NB4 (cell line): Measurements from ENCODE around the gene INVS.
"Not testable (repeated sequence)": the region's sequence is repeated elsewhere in the genome, so short reads cannot be mapped to it uniquely, and the experiment has no call there.

ENCODE experiments used
- DNase-seq: peaks from one replicate; pipeline ENCODE4 v3.0.0; 2010; ENCODE audit warnings: low read depth
- H3K4me3 ChIP-seq: one replicate; pipeline ENCODE4 v1.5.1; 2011; ENCODE audit warnings: mild to moderate bottlenecking, low read depth, low read length, moderate library complexity
- MYC ChIP-seq: IDR thresholded peaks from 2 replicates; pipeline ENCODE4 v1.6.1; 2011; ENCODE audit warnings: low read depth, low read length
- POLR2A ChIP-seq: IDR thresholded peaks from 2 replicates; pipeline ENCODE4 v1.6.1; 2011; ENCODE audit warnings: mild to moderate bottlenecking; ENCODE audit not compliant: insufficient read length; ENCODE audit errors: extremely low read depth
- TF ChIP-seq, protein P1 (sequence below): IDR thresholded peaks from one replicate; pipeline ENCODE4 v1.5.1; 2012; ENCODE audit warnings: low read depth, low read length
- TF ChIP-seq, protein P2 (sequence below): IDR thresholded peaks from 2 replicates; pipeline ENCODE4 v1.6.1; 2011; ENCODE audit warnings: low read depth, low read length

Gene INVS

DNA sequence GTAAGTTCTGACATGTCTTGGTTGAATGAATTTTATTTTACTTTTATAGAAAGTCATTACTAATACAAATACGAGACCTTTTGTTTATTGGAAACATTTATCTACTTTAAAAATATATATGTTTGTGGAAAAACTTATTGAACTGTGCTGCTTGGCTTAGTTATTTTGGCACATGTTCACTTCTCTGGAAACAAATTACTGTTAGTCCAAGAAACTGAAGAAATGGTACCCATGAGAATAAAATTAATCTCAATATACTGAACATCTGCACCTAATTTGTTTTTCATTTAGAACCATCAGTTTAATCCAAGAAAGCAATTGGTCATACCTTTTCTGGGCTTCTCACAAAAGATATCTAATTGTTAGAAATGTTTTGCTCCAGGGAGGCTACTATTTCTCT lies 32.2 kb downstream of the INVS start:
- TF ChIP-seq POLR2A (no peak), MYC (no peak)
- TF ChIP-seq, protein P1, sequence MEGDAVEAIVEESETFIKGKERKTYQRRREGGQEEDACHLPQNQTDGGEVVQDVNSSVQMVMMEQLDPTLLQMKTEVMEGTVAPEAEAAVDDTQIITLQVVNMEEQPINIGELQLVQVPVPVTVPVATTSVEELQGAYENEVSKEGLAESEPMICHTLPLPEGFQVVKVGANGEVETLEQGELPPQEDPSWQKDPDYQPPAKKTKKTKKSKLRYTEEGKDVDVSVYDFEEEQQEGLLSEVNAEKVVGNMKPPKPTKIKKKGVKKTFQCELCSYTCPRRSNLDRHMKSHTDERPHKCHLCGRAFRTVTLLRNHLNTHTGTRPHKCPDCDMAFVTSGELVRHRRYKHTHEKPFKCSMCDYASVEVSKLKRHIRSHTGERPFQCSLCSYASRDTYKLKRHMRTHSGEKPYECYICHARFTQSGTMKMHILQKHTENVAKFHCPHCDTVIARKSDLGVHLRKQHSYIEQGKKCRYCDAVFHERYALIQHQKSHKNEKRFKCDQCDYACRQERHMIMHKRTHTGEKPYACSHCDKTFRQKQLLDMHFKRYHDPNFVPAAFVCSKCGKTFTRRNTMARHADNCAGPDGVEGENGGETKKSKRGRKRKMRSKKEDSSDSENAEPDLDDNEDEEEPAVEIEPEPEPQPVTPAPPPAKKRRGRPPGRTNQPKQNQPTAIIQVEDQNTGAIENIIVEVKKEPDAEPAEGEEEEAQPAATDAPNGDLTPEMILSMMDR: no peak
- TF ChIP-seq, protein P2, sequence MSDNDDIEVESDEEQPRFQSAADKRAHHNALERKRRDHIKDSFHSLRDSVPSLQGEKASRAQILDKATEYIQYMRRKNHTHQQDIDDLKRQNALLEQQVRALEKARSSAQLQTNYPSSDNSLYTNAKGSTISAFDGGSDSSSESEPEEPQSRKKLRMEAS: no peak
- H3K4me3 ChIP-seq: no peak overlapping the region
- DNase-seq: no peak

DNA sequence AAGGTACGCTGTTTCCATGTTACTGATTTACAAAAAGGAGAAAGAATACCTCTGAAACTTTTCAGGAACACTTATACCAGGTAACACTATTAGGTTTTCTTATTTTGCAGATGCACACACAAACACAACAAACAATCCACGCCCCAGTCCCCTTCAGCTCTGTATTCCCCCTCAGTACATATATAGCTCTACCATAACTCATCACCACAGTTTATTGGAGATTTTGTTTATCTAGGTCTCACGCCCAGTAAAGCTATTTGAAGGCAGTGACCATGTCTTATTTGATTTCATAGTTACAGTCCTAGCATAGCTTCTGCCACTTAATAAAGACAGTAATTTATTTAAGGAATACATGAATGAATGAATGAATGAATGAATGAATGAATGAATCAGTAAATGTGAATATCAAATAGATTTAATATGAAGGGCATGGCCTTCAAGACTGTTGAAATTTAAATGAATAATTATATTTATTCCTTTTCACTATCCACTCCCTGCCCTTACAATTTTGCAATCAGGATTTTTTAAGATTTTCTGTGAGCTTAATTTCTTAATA lies 32.9 kb downstream of the INVS start:
- no peak for DNase-seq

DNA sequence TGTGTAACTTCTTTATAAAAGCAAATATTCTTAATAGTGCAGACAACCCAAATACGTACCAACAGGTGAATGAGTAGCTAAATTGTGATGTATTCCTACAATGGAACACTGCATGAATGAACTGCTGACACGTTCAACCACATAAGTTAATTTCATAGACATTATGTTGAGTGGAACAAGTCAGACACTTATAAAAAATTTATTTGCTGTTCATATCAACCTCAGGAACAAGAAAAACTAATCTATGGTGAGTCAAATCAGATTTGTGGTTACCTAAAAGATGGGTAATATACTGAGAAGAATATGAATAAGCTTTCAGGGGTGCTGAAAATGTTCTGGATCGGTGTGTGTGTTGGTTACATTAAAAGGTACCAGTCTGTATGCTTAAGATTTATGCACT lies 35.7 kb downstream of the INVS start:
- TF ChIP-seq POLR2A: no peak
- no peak for TF ChIP-seq MYC
- TF ChIP-seq, protein P2: no peak
- TF ChIP-seq, protein P1: no peak
- H3K4me3 ChIP-seq: no peak overlapping the region
- DNase-seq: no peak

More for the DNA sequence above, 32.9 kb downstream of the INVS start:
- H3K4me3 ChIP-seq: no peak overlapping the region
- TF ChIP-seq, protein P2: no peak
- TF ChIP-seq POLR2A (no peak), MYC (no peak)
- TF ChIP-seq, protein P1: no peak

DNA sequence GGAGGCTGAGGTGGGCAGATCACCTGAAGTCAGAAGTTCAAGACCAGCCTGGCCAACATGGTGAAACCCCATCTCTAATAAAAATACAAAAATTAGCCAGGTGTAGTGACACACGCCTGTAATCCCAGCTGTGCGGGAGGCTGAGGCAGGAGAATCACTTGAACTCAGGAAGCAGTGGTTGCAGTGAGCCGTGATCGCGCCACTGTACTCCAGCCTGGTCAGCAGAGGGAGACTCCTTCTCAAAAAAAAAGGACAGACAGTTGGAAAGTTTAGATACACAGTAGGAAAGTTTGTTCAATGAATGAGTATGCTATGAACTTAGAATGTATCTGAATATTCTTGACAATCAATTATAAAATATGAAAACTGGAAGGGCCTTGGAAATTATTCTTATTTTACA lies 37.8 kb downstream of the INVS start:
- DNase-seq, H3K4me3 ChIP-seq: not testable (repeated sequence)

DNA sequence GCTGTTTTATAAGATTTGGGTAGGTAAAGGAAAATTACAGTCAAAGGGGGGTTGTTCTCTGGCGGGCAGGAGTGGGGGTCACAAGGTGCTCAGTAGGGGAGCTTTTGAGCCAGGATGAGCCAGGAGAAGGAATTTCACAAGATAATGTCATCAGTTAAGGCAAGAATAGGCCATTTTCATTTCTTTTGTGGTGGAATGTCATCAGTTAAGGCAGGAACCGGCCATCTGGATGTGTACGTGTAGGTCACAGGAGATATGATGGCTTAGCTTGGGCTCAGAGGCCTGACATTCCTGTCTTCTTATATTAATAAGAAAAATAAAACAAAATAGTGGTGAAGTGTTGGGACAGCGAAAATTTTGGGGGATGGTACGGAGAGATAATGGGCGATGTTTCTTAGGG lies 41.3 kb downstream of the INVS start:
- not testable (repeated sequence) for H3K4me3 ChIP-seq, DNase-seq

DNA sequence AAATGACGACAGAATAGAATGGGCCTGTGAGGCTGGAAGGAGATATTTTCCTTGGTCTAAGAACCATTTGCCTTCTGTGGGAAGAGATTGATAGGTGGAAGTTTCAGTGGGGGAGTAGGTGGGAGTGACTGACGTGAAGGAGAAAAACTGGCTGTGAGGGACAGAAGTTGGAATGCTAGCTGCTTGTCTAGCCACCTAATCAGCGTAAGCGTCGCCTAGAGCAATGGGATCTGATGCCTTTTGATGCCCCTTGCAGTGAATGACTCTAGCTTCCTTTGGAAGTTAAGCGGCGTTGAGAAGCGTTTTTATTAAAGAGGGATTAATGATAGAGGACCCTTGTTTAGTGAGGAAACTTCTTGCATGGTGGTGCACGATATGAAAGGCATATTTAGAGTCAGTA lies 42.8 kb downstream of the INVS start:
- not testable (repeated sequence) for DNase-seq, H3K4me3 ChIP-seq

DNA sequence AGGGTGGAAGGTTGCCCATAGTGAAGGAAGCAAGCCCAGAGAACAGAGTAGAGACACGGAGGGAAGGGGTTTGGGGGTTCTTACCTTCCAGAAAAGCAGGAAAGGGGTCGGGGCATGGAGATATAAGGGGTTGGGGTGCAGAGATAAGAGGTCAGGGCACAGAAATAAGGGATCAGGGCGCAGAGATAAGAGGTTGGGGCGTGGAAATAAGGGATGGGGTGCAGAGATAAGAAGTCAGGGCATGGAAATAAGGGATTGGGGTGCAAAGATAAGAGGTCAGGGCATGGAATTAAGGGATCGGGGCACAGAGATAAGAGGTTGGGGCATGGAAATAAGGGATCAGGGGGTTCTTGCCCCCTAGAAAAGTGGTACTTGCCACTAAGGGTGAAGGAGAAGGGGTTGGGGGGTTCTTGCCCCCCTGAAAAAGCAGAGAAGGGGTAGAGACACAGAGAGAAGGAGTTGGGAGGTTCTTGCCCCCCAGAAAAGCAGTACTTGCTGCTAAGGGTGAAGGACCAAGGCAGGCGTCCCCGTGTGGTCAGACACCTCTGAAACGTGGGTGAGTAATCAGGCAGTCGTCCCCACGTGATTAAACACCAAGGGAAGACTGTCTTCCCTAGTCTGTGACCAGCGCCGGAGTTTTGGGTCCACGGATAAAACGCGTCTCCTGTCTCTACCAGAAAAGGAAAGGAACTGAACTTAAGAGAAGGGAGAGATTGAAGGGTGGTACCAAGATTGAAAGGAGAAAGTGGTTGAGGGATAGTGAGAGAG lies 46.3 kb downstream of the INVS start:
- not testable (repeated sequence) for H3K4me3 ChIP-seq, DNase-seq

DNA sequence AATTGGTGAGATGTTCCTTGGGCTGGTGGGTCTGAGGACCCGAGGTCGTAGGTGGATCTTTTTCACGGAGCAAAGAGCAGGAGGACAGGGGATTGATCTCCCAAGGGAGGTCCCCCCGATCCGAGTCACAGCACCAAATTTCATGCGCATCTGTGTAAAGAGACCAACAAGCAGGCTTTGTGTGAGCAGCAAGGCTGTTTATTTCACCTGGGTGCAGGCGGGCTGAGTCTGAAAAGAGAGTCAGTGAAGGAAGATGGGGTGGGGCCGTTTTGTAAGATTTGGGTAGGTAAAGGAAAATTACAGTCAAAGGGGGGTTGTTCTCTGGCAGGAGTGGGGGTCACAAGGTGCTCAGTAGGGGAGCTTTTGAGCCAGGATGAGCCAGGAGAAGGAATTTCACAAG lies 46.9 kb downstream of the INVS start:
- not testable (repeated sequence) for H3K4me3 ChIP-seq, DNase-seq

DNA sequence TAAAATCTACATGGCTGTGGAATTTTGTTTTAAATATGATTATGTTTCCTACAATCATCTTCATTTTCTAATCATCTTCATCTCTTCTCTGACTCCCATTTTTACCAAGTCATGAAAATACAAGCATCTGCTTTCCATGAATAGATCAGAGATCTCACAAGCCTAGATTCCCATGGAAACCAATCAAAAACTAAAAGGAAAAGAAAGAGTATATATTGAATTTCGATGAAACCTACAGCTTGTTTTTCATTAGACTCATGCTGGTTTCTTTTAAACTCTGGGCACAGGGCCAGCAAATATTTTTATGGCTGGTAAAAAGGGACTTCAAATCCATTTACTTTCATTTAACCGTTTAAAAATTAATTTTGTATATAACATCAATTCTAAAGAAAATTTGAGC lies 51.2 kb downstream of the INVS start:
- DNase-seq: no peak
- TF ChIP-seq, protein P1: no peak
- TF ChIP-seq MYC (no peak), POLR2A (no peak)
- TF ChIP-seq, protein P2: no peak
- H3K4me3 ChIP-seq: no peak overlapping the region
